Hepatocyte (in vitro differentiated cells): ENCODE data around the gene EXTL1. TPM values are rescaled to one million over a fixed set of nuclear protein-coding genes. Genes with fewer than 3 reads are reported as not detected.

ENCODE experiments used
- DNase-seq: peaks from one replicate; pipeline ENCODE4 v3.0.0-alpha.2; 2016; ENCODE audit warnings: low spot score
- H2AFZ ChIP-seq: fragments of 200-600 bp; sonication (generic); 2 replicates; pipeline ENCODE4 v1.6.0; 2016; ENCODE audit warnings: antibody characterized with exemption, mild to moderate bottlenecking
- H3K27ac ChIP-seq: fragments of 200-600 bp; sonication (generic); 2 replicates; pipeline ENCODE4 v1.5.1; 2016; ENCODE audit warnings: mild to moderate bottlenecking
- H3K27me3 ChIP-seq: fragments of 200-600 bp; sonication (generic); 2 replicates; pipeline ENCODE4 v1.6.1; 2016
- H3K36me3 ChIP-seq: fragments of 200-600 bp; sonication (generic); replicated peaks from 2 replicates; pipeline ENCODE4 v1.5.1; 2016; ENCODE audit warnings: low read depth; ENCODE audit not compliant: insufficient read depth
- H3K4me1 ChIP-seq: fragments of 200-600 bp; sonication (generic); 2 replicates; pipeline ENCODE4 v1.5.1; 2016; ENCODE audit warnings: mild to moderate bottlenecking, moderate library complexity; ENCODE audit not compliant: insufficient read depth
- H3K4me2 ChIP-seq: fragments of 200-600 bp; sonication (generic); 2 replicates; pipeline ENCODE4 v1.6.0; 2016
- H3K4me3 ChIP-seq: fragments of 200-600 bp; sonication (generic); 2 replicates; pipeline ENCODE4 v1.5.1; 2016; ENCODE audit warnings: mild to moderate bottlenecking
- H3K79me2 ChIP-seq: fragments of 200-600 bp; sonication (generic); 2 replicates; pipeline ENCODE4 v1.6.0; 2017; ENCODE audit warnings: mild to moderate bottlenecking
- H3K9me2 ChIP-seq: fragments of 200-600 bp; sonication (generic); replicated peaks from 2 replicates; pipeline ENCODE4 v1.6.0; 2017; ENCODE audit warnings: mild to moderate bottlenecking; ENCODE audit not compliant: insufficient read depth
- H3K9me3 ChIP-seq: fragments of 200-600 bp; sonication (generic); 2 replicates; pipeline ENCODE4 v1.5.1; 2016; ENCODE audit warnings: low read depth, mild to moderate bottlenecking
- H4K20me1 ChIP-seq: fragments of 200-600 bp; sonication (generic); 2 replicates; pipeline ENCODE4 v1.6.0; 2016; ENCODE audit warnings: mild to moderate bottlenecking; ENCODE audit not compliant: insufficient read depth, poor library complexity, severe bottlenecking
- EZH2 ChIP-seq: fragments of 200-600 bp; sonication (generic); IDR thresholded peaks from 2 replicates; pipeline ENCODE4 v1.6.1; 2016; ENCODE audit warnings: antibody characterized with exemption, mild to moderate bottlenecking, borderline replicate concordance
- EZH2phosphoT487 ChIP-seq: fragments of 200-600 bp; sonication (generic); IDR thresholded peaks from one replicate; pipeline ENCODE4 v1.6.1; 2018; ENCODE audit warnings: antibody characterized with exemption, mild to moderate bottlenecking, low read depth, moderate library complexity; ENCODE audit not compliant: unreplicated experiment, severe bottlenecking
- WGBS: methylation state at CpG from one replicate; pipeline ENCODE4 v1.1.6; 2016; ENCODE audit warnings: low lambda C conversion rate; ENCODE audit errors: missing lambda C conversion rate; 5-methylcytosine and 5-hydroxymethylcytosine counted together
- polyA plus RNA-seq: library from polyadenylated mRNA; unstranded; fragments of >200 nt; fragmentation: Nextera tagmentation; extraction: Ambion mirVana; gene quantifications from 2 replicates; pipeline ENCODE4 v1.2.1, GENCODE V29; 2016
- total RNA-seq: library from RNA; depleted of rRNA; stranded (reverse); fragments of >200 nt; gene quantifications from 2 replicates; pipeline ENCODE4 v1.2.3, GENCODE V29; 2014
- TF ChIP-seq, protein P1 (sequence below): fragments of 200-600 bp; sonication (generic); IDR thresholded peaks from 2 replicates; pipeline ENCODE4 v1.5.1; 2016; ENCODE audit warnings: antibody characterized with exemption, mild to moderate bottlenecking; ENCODE audit not compliant: poor library complexity

Gene EXTL1
- total and polyA plus RNA-seq, 2 experiments from 2014 or later, result 0.17 to 1.3 TPM

DNA sequence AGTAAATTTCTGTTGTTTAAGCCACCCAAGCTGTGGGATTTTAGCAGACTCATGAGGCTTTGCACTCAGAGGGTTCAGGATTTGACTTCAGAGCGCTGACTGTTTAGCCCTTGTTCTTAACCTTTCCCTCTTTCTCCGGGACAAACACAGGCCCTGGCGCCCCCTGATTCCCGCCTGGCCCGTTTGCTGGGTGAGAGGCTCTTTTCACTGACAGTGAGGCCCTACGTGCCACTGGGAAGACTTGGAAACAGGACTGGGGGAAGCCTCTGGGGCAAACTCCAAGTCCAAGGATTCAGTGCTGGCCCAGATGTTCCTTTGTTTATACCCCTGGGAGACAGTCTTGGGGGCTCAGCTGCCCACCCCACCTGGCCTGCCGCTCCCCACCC is 57.6 kb downstream of the EXTL1 start:
- peak overlapping the region; percentile 91 for H3K27ac ChIP-seq
- WGBS, result 39% methylated on average over 7 of the region's 7 CpGs
- TF ChIP-seq, protein P1, sequence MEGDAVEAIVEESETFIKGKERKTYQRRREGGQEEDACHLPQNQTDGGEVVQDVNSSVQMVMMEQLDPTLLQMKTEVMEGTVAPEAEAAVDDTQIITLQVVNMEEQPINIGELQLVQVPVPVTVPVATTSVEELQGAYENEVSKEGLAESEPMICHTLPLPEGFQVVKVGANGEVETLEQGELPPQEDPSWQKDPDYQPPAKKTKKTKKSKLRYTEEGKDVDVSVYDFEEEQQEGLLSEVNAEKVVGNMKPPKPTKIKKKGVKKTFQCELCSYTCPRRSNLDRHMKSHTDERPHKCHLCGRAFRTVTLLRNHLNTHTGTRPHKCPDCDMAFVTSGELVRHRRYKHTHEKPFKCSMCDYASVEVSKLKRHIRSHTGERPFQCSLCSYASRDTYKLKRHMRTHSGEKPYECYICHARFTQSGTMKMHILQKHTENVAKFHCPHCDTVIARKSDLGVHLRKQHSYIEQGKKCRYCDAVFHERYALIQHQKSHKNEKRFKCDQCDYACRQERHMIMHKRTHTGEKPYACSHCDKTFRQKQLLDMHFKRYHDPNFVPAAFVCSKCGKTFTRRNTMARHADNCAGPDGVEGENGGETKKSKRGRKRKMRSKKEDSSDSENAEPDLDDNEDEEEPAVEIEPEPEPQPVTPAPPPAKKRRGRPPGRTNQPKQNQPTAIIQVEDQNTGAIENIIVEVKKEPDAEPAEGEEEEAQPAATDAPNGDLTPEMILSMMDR, result no peak
- no peak for TF ChIP-seq EZH2
- TF ChIP-seq EZH2phosphoT487, result no peak

DNA sequence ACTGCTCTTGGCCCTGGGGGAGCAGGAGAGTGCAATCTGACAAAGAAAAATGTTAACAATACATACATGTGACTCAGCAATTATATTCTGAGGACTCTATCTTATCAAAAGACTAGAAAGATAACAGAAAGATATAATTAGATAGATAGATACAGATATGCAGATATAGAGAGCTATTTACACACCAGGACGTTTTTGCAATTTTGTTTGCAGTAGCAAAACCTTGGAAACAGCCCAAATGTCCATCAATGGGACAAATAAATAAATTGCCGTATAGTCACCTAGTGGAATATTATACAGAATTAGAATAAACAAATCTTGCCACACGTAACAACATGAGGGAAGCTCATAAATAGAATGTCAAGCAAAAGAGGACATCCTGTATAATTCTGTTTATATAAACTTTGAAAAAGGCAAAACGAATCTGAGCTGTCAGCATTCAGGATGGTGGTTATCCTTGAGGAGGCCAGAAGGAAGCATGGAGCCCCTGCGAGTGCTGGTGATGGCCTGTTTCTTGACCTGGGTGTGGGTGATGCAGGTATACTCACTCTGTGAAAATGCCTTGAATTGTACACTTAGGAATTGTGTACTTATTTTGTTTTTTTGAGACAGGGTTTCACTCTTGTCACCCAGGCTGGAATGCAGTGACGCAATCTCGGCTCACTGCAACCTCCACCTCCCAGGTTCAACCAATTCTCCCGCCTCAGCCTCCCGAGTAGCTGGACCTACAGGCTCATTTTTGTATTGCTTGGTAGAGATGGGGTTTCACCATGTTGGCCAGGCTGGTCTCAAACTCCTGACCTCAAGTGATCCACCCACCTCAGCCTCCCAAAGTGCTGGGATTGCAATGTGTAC is 58.6 kb downstream of the EXTL1 start:
- Histone ChIP-seq H3K36me3 (no peaks in the 10 kb centered on the region), H3K79me2 (no peaks in the 10 kb centered on the region), H2AFZ (no peak overlapping the region), H3K27me3 (no peaks in the 10 kb centered on the region), H3K9me3 (no peaks in the 10 kb centered on the region), H3K4me3 (no peak overlapping the region), H3K4me1 (peaks cover 31% of the 10 kb centered on the region), H3K4me2 (no peak overlapping the region), H3K9me2 (no peaks in the 10 kb centered on the region), H4K20me1 (no peaks in the 10 kb centered on the region), H3K27ac (peak overlapping the region; percentile 91)
- DNase-seq, result no peak
- 60% methylated on average over 9 of the region's 9 CpGs for WGBS
- TF ChIP-seq, protein P1, result no peak
- TF ChIP-seq EZH2phosphoT487 (no peak), EZH2 (no peak)

More for the DNA sequence above, 57.6 kb downstream of the EXTL1 start:
- Histone ChIP-seq H3K9me3 (no peaks in the 10 kb centered on the region), H3K4me1 (peaks cover 30% of the 10 kb centered on the region), H4K20me1 (no peaks in the 10 kb centered on the region), H3K4me3 (no peak overlapping the region), H3K79me2 (no peaks in the 10 kb centered on the region), H3K4me2 (peak overlapping the region; percentile 37), H3K9me2 (no peaks in the 10 kb centered on the region), H3K36me3 (no peaks in the 10 kb centered on the region), H2AFZ (no peak overlapping the region), H3K27me3 (no peaks in the 10 kb centered on the region)
- DNase-seq, result no peak

DNA sequence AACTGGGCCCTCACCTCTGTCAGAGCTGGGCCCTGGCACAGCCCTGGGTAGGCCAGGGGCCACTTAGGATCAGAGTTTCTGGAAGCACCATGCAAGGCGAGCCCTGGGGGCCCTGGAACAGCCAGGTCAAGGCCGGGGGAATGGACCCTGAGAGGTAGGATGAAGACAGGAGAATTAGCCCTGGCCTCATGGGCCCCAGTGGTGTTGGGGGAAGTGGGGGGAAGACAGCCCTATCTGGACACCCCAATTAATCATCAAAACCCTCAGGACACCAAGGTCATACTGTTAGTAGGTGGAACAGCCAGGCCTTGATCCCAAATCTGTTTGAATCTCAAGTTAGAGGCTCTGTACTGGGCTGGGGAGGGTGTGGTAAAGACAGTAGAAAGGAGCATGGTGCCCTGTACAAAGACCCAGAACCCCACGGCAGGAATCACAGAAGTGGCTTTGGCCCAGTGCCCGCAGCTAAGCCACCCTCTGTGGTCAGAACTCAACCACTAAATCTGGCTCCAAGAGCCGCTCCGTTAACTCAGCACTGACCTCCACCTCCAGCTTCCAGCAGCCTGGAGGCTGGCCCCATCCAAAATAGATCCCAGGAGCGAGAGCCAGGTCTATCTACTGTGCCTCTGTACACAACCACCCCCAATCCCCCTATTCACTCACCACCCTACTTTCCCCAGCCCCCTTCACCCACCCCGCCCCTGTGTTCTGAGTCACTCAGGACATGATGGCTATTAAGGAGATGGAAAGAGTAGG is 59.9 kb downstream of the EXTL1 start:
- Histone ChIP-seq H2AFZ (no peak overlapping the region), H3K4me2 (no peak overlapping the region), H3K27me3 (no peaks in the 10 kb centered on the region), H3K4me1 (peaks cover 31% of the 10 kb centered on the region), H3K4me3 (no peak overlapping the region), H3K9me3 (no peaks in the 10 kb centered on the region), H4K20me1 (no peaks in the 10 kb centered on the region), H3K36me3 (no peaks in the 10 kb centered on the region), H3K79me2 (no peaks in the 10 kb centered on the region), H3K9me2 (no peaks in the 10 kb centered on the region), H3K27ac (no peak overlapping the region)
- no peak for DNase-seq
- 82% methylated on average over 7 of the region's 8 CpGs for WGBS
- TF ChIP-seq, protein P1, result no peak
- no peak for TF ChIP-seq EZH2phosphoT487
- no peak for TF ChIP-seq EZH2
